GM12878 (cell line): ENCODE measurements around the gene HIRA. TPM values are rescaled to one million over a fixed set of nuclear protein-coding genes. Genes with fewer than 3 reads are reported as not detected.

ENCODE experiments used
- HDGF ChIP-seq: fragments of 450-650 bp; IDR thresholded peaks from 2 replicates; pipeline ENCODE4 v1.6.1; 2016; ENCODE audit warnings: antibody characterized with exemption
- RAD51 ChIP-seq: fragments of 450-650 bp; IDR thresholded peaks from 2 replicates; pipeline ENCODE4 v1.6.1; 2016; ENCODE audit warnings: moderate library complexity, mild to moderate bottlenecking, inconsistent platforms
- SREBF1 ChIP-seq: IDR thresholded peaks from 2 replicates; pipeline ENCODE4 v1.6.1; 2012; ENCODE audit warnings: mild to moderate bottlenecking, low read length
- WRNIP1 ChIP-seq: IDR thresholded peaks from 2 replicates; pipeline ENCODE4 v1.6.1; 2011; ENCODE audit warnings: low read depth, low read length, improper control_type of control experiment, borderline replicate concordance
- polyA plus RNA-seq, 11 experiments: library from polyadenylated mRNA; depleted of rRNA in 4 of 11; unstranded in 6 of 11; stranded (reverse) in 5 of 11; fragments of >200 nt; fragmentation: Nextera tagmentation in 4 of 11; fragmentation: Illumina TruSeq in 1 of 11; extraction: Ambion mirVana in 4 of 11; extraction: Trizol in 1 of 11; gene quantifications; 1 replicate in 1 of 11; 2 replicates in 10 of 11; pipeline versions ENCODE4 v1.2.1 to v1.2.3, GENCODE V29; 2011 to 2016; ENCODE audit warnings: inconsistent platforms in 2 of 11, missing spikeins in 2 of 11, low read depth in 1 of 11
- total RNA-seq, 4 experiments: library from RNA; depleted of rRNA in 3 of 4; stranded (reverse); fragments of >200 nt in 3 of 4; fragmentation: Illumina TruSeq in 1 of 4; extraction: Trizol in 1 of 4; gene quantifications; 2 replicates each; pipeline versions ENCODE4 v1.2.1 to v1.2.3, GENCODE V29; 2013 to 2021
- TF ChIP-seq, protein P1 (sequence below): fragments of 450-650 bp; IDR thresholded peaks from 2 replicates; pipeline ENCODE4 v1.6.1; 2017; ENCODE audit warnings: mild to moderate bottlenecking, moderate library complexity
- TF ChIP-seq, protein P2 (sequence below): IDR thresholded peaks from 2 replicates; pipeline ENCODE4 v1.6.1; 2011; ENCODE audit warnings: mild to moderate bottlenecking, low read depth, low read length, moderate library complexity; ENCODE audit not compliant: insufficient replicate concordance

Gene HIRA
- total and polyA plus RNA-seq, 10 of the 15 experiments (the other 5 are each of a cell fraction or from before 2014, with no cell fraction given), result 0.34 to 32.7 (median 14.5) TPM

- TF ChIP-seq, protein P1, sequence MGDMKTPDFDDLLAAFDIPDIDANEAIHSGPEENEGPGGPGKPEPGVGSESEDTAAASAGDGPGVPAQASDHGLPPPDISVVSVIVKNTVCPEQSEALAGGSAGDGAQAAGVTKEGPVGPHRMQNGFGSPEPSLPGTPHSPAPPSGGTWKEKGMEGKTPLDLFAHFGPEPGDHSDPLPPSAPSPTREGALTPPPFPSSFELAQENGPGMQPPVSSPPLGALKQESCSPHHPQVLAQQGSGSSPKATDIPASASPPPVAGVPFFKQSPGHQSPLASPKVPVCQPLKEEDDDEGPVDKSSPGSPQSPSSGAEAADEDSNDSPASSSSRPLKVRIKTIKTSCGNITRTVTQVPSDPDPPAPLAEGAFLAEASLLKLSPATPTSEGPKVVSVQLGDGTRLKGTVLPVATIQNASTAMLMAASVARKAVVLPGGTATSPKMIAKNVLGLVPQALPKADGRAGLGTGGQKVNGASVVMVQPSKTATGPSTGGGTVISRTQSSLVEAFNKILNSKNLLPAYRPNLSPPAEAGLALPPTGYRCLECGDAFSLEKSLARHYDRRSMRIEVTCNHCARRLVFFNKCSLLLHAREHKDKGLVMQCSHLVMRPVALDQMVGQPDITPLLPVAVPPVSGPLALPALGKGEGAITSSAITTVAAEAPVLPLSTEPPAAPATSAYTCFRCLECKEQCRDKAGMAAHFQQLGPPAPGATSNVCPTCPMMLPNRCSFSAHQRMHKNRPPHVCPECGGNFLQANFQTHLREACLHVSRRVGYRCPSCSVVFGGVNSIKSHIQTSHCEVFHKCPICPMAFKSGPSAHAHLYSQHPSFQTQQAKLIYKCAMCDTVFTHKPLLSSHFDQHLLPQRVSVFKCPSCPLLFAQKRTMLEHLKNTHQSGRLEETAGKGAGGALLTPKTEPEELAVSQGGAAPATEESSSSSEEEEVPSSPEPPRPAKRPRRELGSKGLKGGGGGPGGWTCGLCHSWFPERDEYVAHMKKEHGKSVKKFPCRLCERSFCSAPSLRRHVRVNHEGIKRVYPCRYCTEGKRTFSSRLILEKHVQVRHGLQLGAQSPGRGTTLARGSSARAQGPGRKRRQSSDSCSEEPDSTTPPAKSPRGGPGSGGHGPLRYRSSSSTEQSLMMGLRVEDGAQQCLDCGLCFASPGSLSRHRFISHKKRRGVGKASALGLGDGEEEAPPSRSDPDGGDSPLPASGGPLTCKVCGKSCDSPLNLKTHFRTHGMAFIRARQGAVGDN, result no peak
- TF ChIP-seq RAD51, result no peak
- TF ChIP-seq, protein P2, sequence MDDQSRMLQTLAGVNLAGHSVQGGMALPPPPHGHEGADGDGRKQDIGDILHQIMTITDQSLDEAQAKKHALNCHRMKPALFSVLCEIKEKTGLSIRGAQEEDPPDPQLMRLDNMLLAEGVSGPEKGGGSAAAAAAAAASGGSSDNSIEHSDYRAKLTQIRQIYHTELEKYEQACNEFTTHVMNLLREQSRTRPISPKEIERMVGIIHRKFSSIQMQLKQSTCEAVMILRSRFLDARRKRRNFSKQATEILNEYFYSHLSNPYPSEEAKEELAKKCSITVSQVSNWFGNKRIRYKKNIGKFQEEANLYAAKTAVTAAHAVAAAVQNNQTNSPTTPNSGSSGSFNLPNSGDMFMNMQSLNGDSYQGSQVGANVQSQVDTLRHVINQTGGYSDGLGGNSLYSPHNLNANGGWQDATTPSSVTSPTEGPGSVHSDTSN, result no peak
- no peak for TF ChIP-seq WRNIP1
- TF ChIP-seq SREBF1, result no peak
- TF ChIP-seq HDGF, result no peak
- TF ChIP-seq, all 136 proteins: peak for 0
These were observed 2.9 kb upstream of the HIRA start (continued) for GRCh38 chr22:19434401-19434800.
